Measurements from ENCODE around the gene EYS. TPM values are rescaled to one million over a fixed set of nuclear protein-coding genes. Genes with fewer than 3 reads are reported as not detected.

The EYS gene
- total RNA-seq, 1 experiment from 2014 or later, result not detected

DNA sequence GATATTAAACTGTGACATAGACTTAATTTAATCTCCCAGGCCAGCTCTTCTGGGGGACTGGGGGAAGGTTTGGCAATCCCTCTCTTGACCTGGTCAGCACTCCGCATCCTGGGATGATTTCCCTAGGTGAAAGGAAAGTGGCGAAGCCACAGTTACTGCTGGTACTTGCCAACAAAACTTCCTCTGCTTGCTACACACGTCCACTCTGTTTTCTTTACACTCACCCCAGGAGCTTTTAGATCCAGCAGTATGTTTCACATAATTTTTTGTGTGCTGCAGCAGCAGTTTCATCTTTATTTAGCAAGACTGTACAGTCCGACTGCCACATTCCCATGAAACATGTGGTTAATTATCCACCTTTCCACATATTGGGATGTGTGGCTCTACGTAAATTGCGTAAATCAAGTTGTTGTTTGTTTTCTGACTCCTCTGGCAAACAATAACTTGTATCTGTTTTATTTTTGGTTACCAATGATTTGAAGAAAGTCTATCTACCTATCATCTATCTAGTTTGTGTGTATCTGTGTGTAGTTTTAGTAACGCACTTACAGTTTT, 1787.4 kb downstream of the EYS start:
- no peak overlapping the region for H3K27ac Mint-ChIP-seq
- WGBS (ENCODE audit: extremely low coverage, insufficient read length, low lambda C conversion rate), result no CpG with 5 or more reads among the region's 7 CpGs

More for the DNA sequence above, 1787.4 kb downstream of the EYS start:
- H3K56ac ChIP-seq (ENCODE audit: insufficient read length, low read depth, low read length), result no peak overlapping the region
- no peaks in the 10 kb centered on the region for H3K9me3 ChIP-seq (ENCODE audit: control insufficient read depth, low read depth, low read length)
- Mint-ChIP-seq H3K4me1 (no peaks in the 10 kb centered on the region), H3K9me3 (peaks cover 0 to under 1% of the 10 kb centered on the region in 2 experiments; a peak in 3 of 5 replicates), H3K36me3 (ENCODE audit: insufficient read depth in 1 of 3, low read depth in 3 of 3) (no peaks in the 10 kb centered on the region; a peak in 1 of 7 replicates), H3K4me3 (no peak overlapping the region), H3K27me3 (ENCODE audit: low read depth) (no peaks in the 10 kb centered on the region; the same call in 1 of the 2 replicates)
- H2AK5ac ChIP-seq (ENCODE audit: insufficient read length, low read length), result no peak overlapping the region
- H2BK5ac ChIP-seq (ENCODE audit: insufficient read length, low read length), result no peak overlapping the region
- H4K91ac ChIP-seq (ENCODE audit: insufficient read length, low read depth, low read length), result no peak overlapping the region
- H3K23ac ChIP-seq (ENCODE audit: insufficient read length, low read depth, low read length), result no peak overlapping the region
- TF ChIP-seq, protein P1, sequence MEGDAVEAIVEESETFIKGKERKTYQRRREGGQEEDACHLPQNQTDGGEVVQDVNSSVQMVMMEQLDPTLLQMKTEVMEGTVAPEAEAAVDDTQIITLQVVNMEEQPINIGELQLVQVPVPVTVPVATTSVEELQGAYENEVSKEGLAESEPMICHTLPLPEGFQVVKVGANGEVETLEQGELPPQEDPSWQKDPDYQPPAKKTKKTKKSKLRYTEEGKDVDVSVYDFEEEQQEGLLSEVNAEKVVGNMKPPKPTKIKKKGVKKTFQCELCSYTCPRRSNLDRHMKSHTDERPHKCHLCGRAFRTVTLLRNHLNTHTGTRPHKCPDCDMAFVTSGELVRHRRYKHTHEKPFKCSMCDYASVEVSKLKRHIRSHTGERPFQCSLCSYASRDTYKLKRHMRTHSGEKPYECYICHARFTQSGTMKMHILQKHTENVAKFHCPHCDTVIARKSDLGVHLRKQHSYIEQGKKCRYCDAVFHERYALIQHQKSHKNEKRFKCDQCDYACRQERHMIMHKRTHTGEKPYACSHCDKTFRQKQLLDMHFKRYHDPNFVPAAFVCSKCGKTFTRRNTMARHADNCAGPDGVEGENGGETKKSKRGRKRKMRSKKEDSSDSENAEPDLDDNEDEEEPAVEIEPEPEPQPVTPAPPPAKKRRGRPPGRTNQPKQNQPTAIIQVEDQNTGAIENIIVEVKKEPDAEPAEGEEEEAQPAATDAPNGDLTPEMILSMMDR (conservative IDR thresholded peaks at IDR 0.05), result no peak
- H2BK15ac ChIP-seq (ENCODE audit: low read depth, low read length), result no peak overlapping the region
- no peak overlapping the region for H3K14ac ChIP-seq (ENCODE audit: insufficient read depth, low read length)
- H2BK12ac ChIP-seq (ENCODE audit: insufficient read length, low read depth, low read length), result no peak overlapping the region
- H2AFZ ChIP-seq (ENCODE audit: low read length), result no peak overlapping the region
- DNase-seq, result no peak
- no peak overlapping the region for H2BK20ac ChIP-seq (ENCODE audit: low read depth, low read length, poor library complexity, severe bottlenecking)
- H4K8ac ChIP-seq (replicated peaks; ENCODE audit: insufficient read length, low read depth, low read length), result no peak overlapping the region
- H3K79me2 ChIP-seq (ENCODE audit: insufficient read depth, low read length), result no peaks in the 10 kb centered on the region
- no peak overlapping the region for H4K5ac ChIP-seq (ENCODE audit: insufficient read length, low read depth, low read length)
- no peaks in the 10 kb centered on the region for H3K23me2 ChIP-seq (ENCODE audit: insufficient read length, low read depth, low read length, poor library complexity, severe bottlenecking)
- H3K27me3 ChIP-seq (ENCODE audit: insufficient read depth, low read length), result no peaks in the 10 kb centered on the region
- H2BK120ac ChIP-seq (ENCODE audit: low read depth, low read length, poor library complexity, severe bottlenecking), result no peak overlapping the region
- no peak overlapping the region for H3K27ac ChIP-seq (ENCODE audit: insufficient read length, low read depth, low read length)
- H3K4me2 ChIP-seq (ENCODE audit: insufficient read depth, insufficient read length, low read length), result no peak overlapping the region
- H3T11ph ChIP-seq (ENCODE audit: low read length), result no peak overlapping the region
- H3K9ac ChIP-seq (ENCODE audit: extremely low read depth, insufficient read length, low read length), result no peak overlapping the region
- H4K20me1 ChIP-seq (ENCODE audit: control insufficient read depth, insufficient read depth, insufficient read length), result no peaks in the 10 kb centered on the region
- H3K4ac ChIP-seq (ENCODE audit: low read depth, low read length), result no peak overlapping the region
- H3K18ac ChIP-seq (ENCODE audit: insufficient read length, low read depth, low read length), result no peak overlapping the region
- no peaks in the 10 kb centered on the region; the same call in 1 of the 2 replicates for H3K4me1 ChIP-seq (ENCODE audit: insufficient read depth, low read length)
- H3K79me1 ChIP-seq (ENCODE audit: insufficient read depth, low read depth, low read length, poor library complexity, severe bottlenecking), result no peaks in the 10 kb centered on the region
